Small intestine (tissue), 7 donors: ENCODE data around the gene ITIH1. TPM values are rescaled to one million over a fixed set of nuclear protein-coding genes. Genes with fewer than 3 reads are reported as not detected.

Experiments used
- DNase-seq, 2 donors: peaks; one replicate each; pipeline versions ENCODE4 v3.0.0 to v3.0.0-alpha.2; 2013
- FAIRE-seq: peaks from 2 replicates; lab custom pipeline; 2012; peaks lifted over from hg19 to GRCh38; lab: Jason Lieb, UNC
- H3K27ac ChIP-seq, 3 donors: one replicate each; pipeline ENCODE4 v1.5.1; 2013; ENCODE audit warnings: low read length in 2 of 3, mild to moderate bottlenecking in 2 of 3, control low read depth in 1 of 3, inconsistent platforms in 1 of 3, low read depth in 1 of 3, moderate library complexity in 1 of 3
- H3K27me3 ChIP-seq, 3 donors: one replicate each; pipeline ENCODE4 v1.6.1; 2013; ENCODE audit warnings: low read length in 3 of 3, inconsistent platforms in 1 of 3; ENCODE audit not compliant: control insufficient read depth in 3 of 3, insufficient read depth in 3 of 3
- H3K36me3 ChIP-seq, 3 donors: one replicate each; pipeline ENCODE4 v1.6.1; 2013; ENCODE audit warnings: low read length in 3 of 3, inconsistent platforms in 1 of 3, low read depth in 1 of 3, mild to moderate bottlenecking in 1 of 3, moderate library complexity in 1 of 3; ENCODE audit not compliant: control insufficient read depth in 3 of 3, insufficient read depth in 2 of 3
- H3K4me1 ChIP-seq, 3 donors: one replicate each; pipeline ENCODE4 v1.6.1; 2013; ENCODE audit warnings: low read length in 2 of 3, inconsistent platforms in 1 of 3, low read depth in 1 of 3, mild to moderate bottlenecking in 1 of 3, moderate library complexity in 1 of 3; ENCODE audit not compliant: control insufficient read depth in 3 of 3, insufficient read depth in 2 of 3
- H3K4me3 ChIP-seq, 3 donors: one replicate each; pipeline ENCODE4 v1.5.1; 2013; ENCODE audit warnings: low read length in 3 of 3, control low read depth in 1 of 3, inconsistent platforms in 1 of 3, low read depth in 1 of 3, mild to moderate bottlenecking in 1 of 3, moderate library complexity in 1 of 3
- H3K9me3 ChIP-seq, 2 donors: one replicate each; pipeline ENCODE4 v1.6.1; 2013; ENCODE audit warnings: low read depth in 1 of 2, low read length in 1 of 2; ENCODE audit not compliant: control insufficient read depth in 2 of 2, insufficient read depth in 1 of 2
- WGBS, 3 donors: extraction: QIAGEN DNeasy Blood & Tissue Kit; methylation state at CpG; one replicate each; pipeline ENCODE4 v1.1.7; 2013; 5-methylcytosine and 5-hydroxymethylcytosine counted together
- polyA plus RNA-seq, 4 donors: library from polyadenylated mRNA; stranded (reverse) in 3 of 4; unstranded in 1 of 4; fragments of 200-250 nt in 3 of 4; fragments of 120-200 nt in 1 of 4; gene quantifications; one replicate each; pipeline versions ENCODE4 v1.2.1 to v1.2.3, GENCODE V29; 2013
- donor health status: healthy with polysubstance abuse.
- donor health status: control.
- donor health status: control.
- donor health status: Bipolar disorder and iron deficiency.
- donor health status: healthy.

The ITIH1 gene
- polyA plus RNA-seq, 4 donors = 0.13 to 0.58 TPM; not detected in 2

GRCh38 chr3:52810923-52811322 lies 33.5 kb downstream of the ITIH1 start:
- H3K9me3 ChIP-seq = no peaks in the 10 kb centered on the region
- DNase-seq (no peak), FAIRE-seq (no peak)
- no peak overlapping the region for H3K27ac ChIP-seq
- no peaks in the 10 kb centered on the region for H3K36me3 ChIP-seq
- whole genome bisulfite sequencing, 3 donors = 91% methylated on average over 11 of the region's 11 CpGs
- no peak overlapping the region for H3K4me3 ChIP-seq
- no peaks in the 10 kb centered on the region for H3K4me1 ChIP-seq
- H3K27me3 ChIP-seq = peaks cover 0 to 3% (median 0%) of the 10 kb centered on the region in 3 donors

- no peaks in the 10 kb centered on the region for H3K36me3 ChIP-seq
- H3K4me3 ChIP-seq = no peak overlapping the region
- no peak overlapping the region for H3K27ac ChIP-seq
- H3K27me3 ChIP-seq = peaks cover 0 to 3% (median 0%) of the 10 kb centered on the region in 3 donors
- H3K4me1 ChIP-seq = no peaks in the 10 kb centered on the region
- FAIRE-seq (no peak), DNase-seq (no peak)
- no peaks in the 10 kb centered on the region for H3K9me3 ChIP-seq
- 40 to 71% (median 46%) methylated on average over 7 of the region's 7 CpGs for WGBS, 3 donors
These were observed 34.1 kb downstream of the ITIH1 start for GRCh38 chr3:52811452-52812011.

GRCh38 chr3:52813810-52814209 lies 36.4 kb downstream of the ITIH1 start:
- H3K4me1 ChIP-seq = no peaks in the 10 kb centered on the region
- no peak overlapping the region for H3K4me3 ChIP-seq
- no peaks in the 10 kb centered on the region for H3K36me3 ChIP-seq
- H3K9me3 ChIP-seq = no peaks in the 10 kb centered on the region
- WGBS, 3 donors = 83 to 92% (median 85%) methylated on average over 8 of the region's 8 CpGs
- no peaks in the 10 kb centered on the region for H3K27me3 ChIP-seq
- FAIRE-seq (no peak), DNase-seq (no peak)
- no peak overlapping the region for H3K27ac ChIP-seq

GRCh38 chr3:52816199-52816598 lies 38.8 kb downstream of the ITIH1 start:
- H3K36me3 ChIP-seq = peaks cover 0 to 5% (median 0%) of the 10 kb centered on the region in 3 donors
- H3K27me3 ChIP-seq = no peaks in the 10 kb centered on the region
- DNase-seq (no peak), FAIRE-seq (no peak)
- no peaks in the 10 kb centered on the region for H3K4me1 ChIP-seq
- H3K27ac ChIP-seq = no peak overlapping the region
- no peaks in the 10 kb centered on the region for H3K9me3 ChIP-seq
- no peak overlapping the region for H3K4me3 ChIP-seq
- 82 to 91% (median 90%) methylated on average over 6 of the region's 6 CpGs for whole genome bisulfite sequencing, 3 donors

GRCh38 chr3:52816654-52817053 lies 39.3 kb downstream of the ITIH1 start:
- no peak overlapping the region for H3K27ac ChIP-seq
- no peak overlapping the region for H3K4me3 ChIP-seq
- H3K36me3 ChIP-seq = peaks cover 0 to 5% (median 0%) of the 10 kb centered on the region in 3 donors
- no peaks in the 10 kb centered on the region for H3K9me3 ChIP-seq
- no peaks in the 10 kb centered on the region for H3K27me3 ChIP-seq
- DNase-seq (no peak), FAIRE-seq (no peak)
- WGBS, 3 donors = 89 to 92% (median 90%) methylated on average over 10 of the region's 10 CpGs
- H3K4me1 ChIP-seq = no peaks in the 10 kb centered on the region

- Histone ChIP-seq H3K27ac (no peak overlapping the region), H3K27me3 (no peaks in the 10 kb centered on the region), H3K4me1 (no peaks in the 10 kb centered on the region), H3K9me3 (no peaks in the 10 kb centered on the region), H3K4me3 (no peak overlapping the region), H3K36me3 (peaks cover 0 to 5% (median 0%) of the 10 kb centered on the region in 3 donors)
- DNase-seq = no peak
- 94 to 97% (median 96%) methylated on average over 10 of the region's 10 CpGs for WGBS, 3 donors
- FAIRE-seq = no peak
These were observed 39.8 kb downstream of the ITIH1 start for GRCh38 chr3:52817221-52817620.

- Histone ChIP-seq H3K4me3 (no peak overlapping the region), H3K27me3 (no peaks in the 10 kb centered on the region), H3K9me3 (no peaks in the 10 kb centered on the region), H3K4me1 (no peaks in the 10 kb centered on the region), H3K36me3 (peaks cover 0 to 8% (median 0%) of the 10 kb centered on the region in 3 donors), H3K27ac (no peak overlapping the region)
- DNase-seq (no peak), FAIRE-seq (no peak)
- 86 to 96% (median 92%) methylated on average over 6 to 7 of the region's 7 CpGs for WGBS, 3 donors
These were observed 40.5 kb downstream of the ITIH1 start for GRCh38 chr3:52817860-52818259.

GRCh38 chr3:52819936-52820335 lies 42.5 kb downstream of the ITIH1 start:
- Histone ChIP-seq H3K36me3 (peaks cover 0 to 16% (median 0%) of the 10 kb centered on the region in 3 donors), H3K4me1 (no peaks in the 10 kb centered on the region), H3K27me3 (no peaks in the 10 kb centered on the region), H3K27ac (no peak overlapping the region), H3K4me3 (no peak overlapping the region), H3K9me3 (no peaks in the 10 kb centered on the region)
- WGBS, 3 donors = 62 to 93% (median 92%) methylated on average over 2 of the region's 2 CpGs
- FAIRE-seq = no peak
- DNase-seq = no peak

- no peak overlapping the region for H3K27ac ChIP-seq
- H3K4me1 ChIP-seq = no peaks in the 10 kb centered on the region
- FAIRE-seq (no peak), DNase-seq (peak; percentile 20 to 32)
- 57 to 61% (median 60%) methylated on average over 11 of the region's 11 CpGs for WGBS, 3 donors
- H3K9me3 ChIP-seq = no peaks in the 10 kb centered on the region
- no peaks in the 10 kb centered on the region for H3K27me3 ChIP-seq
- H3K4me3 ChIP-seq = no peak overlapping the region
- peaks cover 0 to 16% (median 0%) of the 10 kb centered on the region in 3 donors for H3K36me3 ChIP-seq
These were observed 43.3 kb downstream of the ITIH1 start for GRCh38 chr3:52820736-52821135.
